Neural crest cell (in vitro differentiated cells): ENCODE measurements around the gene IER3IP1. TPM values are rescaled to one million over a fixed set of nuclear protein-coding genes. Genes with fewer than 3 reads are reported as not detected.

ENCODE experiments used
- DNase-seq: peaks from one replicate; pipeline ENCODE4 v3.0.0; 2021; ENCODE audit warnings: low read depth, mixed read lengths, low spot score
- H3K27ac Mint-ChIP-seq: one replicate; pipeline ENCODE4 v1.8.0; 2021; ENCODE audit warnings: mild to moderate bottlenecking, mixed read lengths; ENCODE audit not compliant: unreplicated experiment
- H3K27me3 Mint-ChIP-seq: 2 replicates; pipeline ENCODE4 v1.8.0; 2021; ENCODE audit warnings: low read depth, mild to moderate bottlenecking, mixed read lengths
- H3K36me3 Mint-ChIP-seq: 2 replicates; pipeline ENCODE4 v1.8.0; 2021; ENCODE audit warnings: low read depth, mild to moderate bottlenecking, mixed read lengths
- H3K4me1 Mint-ChIP-seq: 2 replicates; pipeline ENCODE4 v1.8.0; 2021; ENCODE audit warnings: mixed read lengths
- H3K4me3 Mint-ChIP-seq: one replicate; pipeline ENCODE4 v1.8.0; 2021; ENCODE audit warnings: mild to moderate bottlenecking, mixed read lengths
- H3K9me3 Mint-ChIP-seq: 2 replicates; pipeline ENCODE4 v1.8.0; 2021; ENCODE audit warnings: mixed read lengths
- CTCF ChIP-seq: fragments of 200-600 bp; sonication (generic); conservative IDR thresholded peaks from 2 replicates; pipeline ENCODE4 v1.5.0; 2021; ENCODE audit warnings: antibody characterized with exemption, mild to moderate bottlenecking
- total RNA-seq: library from RNA; stranded (reverse); gene quantifications from 2 replicates; pipeline ENCODE4 v1.2.1, GENCODE V29; 2021

IER3IP1 gene
- total RNA-seq, 1 donor from 2014 or later = 14.2 TPM

- H3K4me3 Mint-ChIP-seq = no peak overlapping the region
- H3K36me3 Mint-ChIP-seq = peaks cover 30% of the 10 kb centered on the region
- no peak for DNase-seq
- H3K4me1 Mint-ChIP-seq = no peaks in the 10 kb centered on the region
- no peak for TF ChIP-seq CTCF
- H3K27me3 Mint-ChIP-seq = no peaks in the 10 kb centered on the region
- peaks cover 4% of the 10 kb centered on the region for H3K9me3 Mint-ChIP-seq
- no peak overlapping the region for H3K27ac Mint-ChIP-seq
These were observed 57.2 kb downstream of the IER3IP1 start for GRCh38 chr18:47118981-47119380.

GRCh38 chr18:47115205-47115604 lies 61.0 kb downstream of the IER3IP1 start:
- peaks cover 17% of the 10 kb centered on the region for H3K36me3 Mint-ChIP-seq
- peaks cover 4% of the 10 kb centered on the region for H3K9me3 Mint-ChIP-seq
- H3K27me3 Mint-ChIP-seq = no peaks in the 10 kb centered on the region
- no peak for DNase-seq
- H3K4me3 Mint-ChIP-seq = no peak overlapping the region
- H3K27ac Mint-ChIP-seq = no peak overlapping the region
- TF ChIP-seq CTCF = no peak
- peaks cover 4% of the 10 kb centered on the region for H3K4me1 Mint-ChIP-seq

- H3K4me3 Mint-ChIP-seq = no peak overlapping the region
- no peak for DNase-seq
- no peak overlapping the region for H3K27ac Mint-ChIP-seq
- peaks cover 4% of the 10 kb centered on the region for H3K9me3 Mint-ChIP-seq
- H3K36me3 Mint-ChIP-seq = peaks cover 11% of the 10 kb centered on the region
- H3K4me1 Mint-ChIP-seq = peaks cover 8% of the 10 kb centered on the region
- no peak for TF ChIP-seq CTCF
- no peaks in the 10 kb centered on the region for H3K27me3 Mint-ChIP-seq
These were observed 62.2 kb downstream of the IER3IP1 start for GRCh38 chr18:47113796-47114540.

- no peaks in the 10 kb centered on the region for H3K9me3 Mint-ChIP-seq
- H3K36me3 Mint-ChIP-seq = peaks cover 2% of the 10 kb centered on the region
- H3K27me3 Mint-ChIP-seq = no peaks in the 10 kb centered on the region
- peaks cover 16% of the 10 kb centered on the region for H3K4me1 Mint-ChIP-seq
- H3K4me3 Mint-ChIP-seq = no peak overlapping the region
- no peak overlapping the region for H3K27ac Mint-ChIP-seq
- DNase-seq = no peak
- TF ChIP-seq CTCF = no peak
These were observed 65.5 kb downstream of the IER3IP1 start for GRCh38 chr18:47110492-47111274.

- DNase-seq = no peak
- no peak for TF ChIP-seq CTCF
- Mint-ChIP-seq H3K27me3 (no peaks in the 10 kb centered on the region), H3K27ac (no peak overlapping the region), H3K36me3 (peaks cover 2% of the 10 kb centered on the region), H3K9me3 (no peaks in the 10 kb centered on the region), H3K4me1 (peaks cover 16% of the 10 kb centered on the region), H3K4me3 (no peak overlapping the region)
These were observed 66.4 kb downstream of the IER3IP1 start for GRCh38 chr18:47109720-47110119.
